NCI-H1436 treated with DMSO at 0.1 percent for 48 hours (cell line): ENCODE results near the gene PRR3.

Experiments
- DNase-seq: peaks from one replicate; lab custom pipeline; 2025; lab: John Stamatoyannopoulos, UW

Gene PRR3

GRCh38 chr6:30537931-30538330 is 19.2 kb upstream of the PRR3 start:
- no peak for DNase-seq

GRCh38 chr6:30541515-30542403 is 15.3 kb upstream of the PRR3 start:
- peak; percentile 63 for DNase-seq

- no peak for DNase-seq
These were observed 14.7 kb upstream of the PRR3 start for GRCh38 chr6:30542404-30542725.

GRCh38 chr6:30542915-30543314 is 14.2 kb upstream of the PRR3 start:
- no peak for DNase-seq

GRCh38 chr6:30543821-30544220 is 13.3 kb upstream of the PRR3 start:
- no peak for DNase-seq

- no peak for DNase-seq
These were observed 12.3 kb upstream of the PRR3 start for GRCh38 chr6:30544666-30545272.

- DNase-seq, result no peak
These were observed 9.6 kb upstream of the PRR3 start for GRCh38 chr6:30547454-30547853.

GRCh38 chr6:30548375-30548774 is 8.7 kb upstream of the PRR3 start:
- no peak for DNase-seq

- no peak for DNase-seq
These were observed 2.7 kb upstream of the PRR3 start for GRCh38 chr6:30554404-30554803.

GRCh38 chr6:30554962-30555815 is 1.9 kb upstream of the PRR3 start:
- DNase-seq, result no peak

- DNase-seq, result no peak
These were observed 1.4 kb upstream of the PRR3 start for GRCh38 chr6:30555816-30556065.

GRCh38 chr6:30556066-30556905 is 809 bp upstream of the PRR3 start, which contains the start of gene GNL1:
GNL1 (minus strand) TSS chr6:30556489; CDS start chr6:30556203, 286 bp downstream.
- DNase-seq, result peak; percentile 61

- DNase-seq, result no peak
These were observed 537 bp downstream of the PRR3 start for GRCh38 chr6:30557683-30557981.

GRCh38 chr6:30560930-30561329 is 3.8 kb downstream of the PRR3 start:
- no peak for DNase-seq

- DNase-seq, result no peak
These were observed 5.7 kb downstream of the PRR3 start for GRCh38 chr6:30562470-30563425.

- DNase-seq, result no peak
These were observed 7.0 kb downstream of the PRR3 start for GRCh38 chr6:30564114-30564513.

GRCh38 chr6:30565772-30566171 is 8.7 kb downstream of the PRR3 start:
- no peak for DNase-seq

- no peak for DNase-seq
These were observed 11.2 kb downstream of the PRR3 start for GRCh38 chr6:30568245-30568644.

GRCh38 chr6:30570263-30570662 is 13.2 kb downstream of the PRR3 start:
- DNase-seq, result no peak

- no peak for DNase-seq
These were observed 13.6 kb downstream of the PRR3 start for GRCh38 chr6:30570740-30571074.

- DNase-seq, result peak; percentile 62
These were observed 14.1 kb downstream of the PRR3 start, which contains the start of gene ABCF1 for GRCh38 chr6:30571075-30571761. ABCF1 (plus strand) TSS chr6:30571442; CDS start chr6:30571488, 46 bp downstream.
